GM20000 (cell line): ENCODE data around the gene CMSS1.

Experiments
- DNase-seq: peaks from one replicate; pipeline ENCODE4 v3.0.0; 2012; ENCODE audit warnings: low spot score
- TF ChIP-seq, protein P1 (sequence below): IDR thresholded peaks from 2 replicates; pipeline ENCODE4 v1.5.1; 2012; ENCODE audit warnings: mild to moderate bottlenecking, control low read depth; ENCODE audit errors: extremely low read depth, missing control alignments

The CMSS1 gene

DNA sequence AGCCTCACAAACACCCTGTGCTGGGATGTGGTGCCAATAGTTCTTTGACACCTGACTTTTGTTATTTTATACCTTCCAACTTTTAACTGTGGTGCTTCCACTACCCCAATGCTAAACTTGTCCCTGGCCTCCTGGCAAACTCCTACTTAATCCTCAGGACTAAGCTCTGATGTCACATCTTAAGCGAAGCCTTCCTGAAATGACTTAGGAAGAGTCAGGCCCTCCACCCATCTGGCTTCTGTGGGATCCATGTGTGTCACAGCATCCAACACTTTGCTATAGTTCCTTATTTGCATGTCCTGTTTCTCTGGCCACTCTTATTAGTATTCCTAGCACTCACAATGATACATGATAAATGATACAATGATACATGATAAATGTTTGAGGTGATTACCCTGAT lies 163.5 kb downstream of the CMSS1 start:
- TF ChIP-seq, protein P1, sequence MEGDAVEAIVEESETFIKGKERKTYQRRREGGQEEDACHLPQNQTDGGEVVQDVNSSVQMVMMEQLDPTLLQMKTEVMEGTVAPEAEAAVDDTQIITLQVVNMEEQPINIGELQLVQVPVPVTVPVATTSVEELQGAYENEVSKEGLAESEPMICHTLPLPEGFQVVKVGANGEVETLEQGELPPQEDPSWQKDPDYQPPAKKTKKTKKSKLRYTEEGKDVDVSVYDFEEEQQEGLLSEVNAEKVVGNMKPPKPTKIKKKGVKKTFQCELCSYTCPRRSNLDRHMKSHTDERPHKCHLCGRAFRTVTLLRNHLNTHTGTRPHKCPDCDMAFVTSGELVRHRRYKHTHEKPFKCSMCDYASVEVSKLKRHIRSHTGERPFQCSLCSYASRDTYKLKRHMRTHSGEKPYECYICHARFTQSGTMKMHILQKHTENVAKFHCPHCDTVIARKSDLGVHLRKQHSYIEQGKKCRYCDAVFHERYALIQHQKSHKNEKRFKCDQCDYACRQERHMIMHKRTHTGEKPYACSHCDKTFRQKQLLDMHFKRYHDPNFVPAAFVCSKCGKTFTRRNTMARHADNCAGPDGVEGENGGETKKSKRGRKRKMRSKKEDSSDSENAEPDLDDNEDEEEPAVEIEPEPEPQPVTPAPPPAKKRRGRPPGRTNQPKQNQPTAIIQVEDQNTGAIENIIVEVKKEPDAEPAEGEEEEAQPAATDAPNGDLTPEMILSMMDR, result no peak
- no peak for DNase-seq

DNA sequence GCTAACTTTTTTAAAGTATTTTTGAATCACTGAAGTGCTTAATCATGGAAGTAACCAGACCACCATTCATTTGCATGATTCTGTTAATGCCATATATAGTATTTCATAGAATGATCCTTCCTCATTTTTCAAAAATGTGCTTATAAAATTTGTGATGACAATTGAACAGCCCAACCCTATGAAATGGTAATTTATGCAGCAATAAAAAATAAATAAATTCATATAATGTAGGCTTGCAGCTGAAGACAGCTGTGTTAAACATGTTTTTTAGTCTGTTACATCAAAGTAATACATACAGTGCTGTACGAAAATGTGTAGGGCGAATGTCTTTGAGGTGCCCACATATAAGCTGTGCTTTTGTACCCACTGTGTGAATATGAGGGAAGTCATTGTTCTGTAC lies 165.0 kb downstream of the CMSS1 start:
- TF ChIP-seq, protein P1, result no peak
- no peak for DNase-seq

DNA sequence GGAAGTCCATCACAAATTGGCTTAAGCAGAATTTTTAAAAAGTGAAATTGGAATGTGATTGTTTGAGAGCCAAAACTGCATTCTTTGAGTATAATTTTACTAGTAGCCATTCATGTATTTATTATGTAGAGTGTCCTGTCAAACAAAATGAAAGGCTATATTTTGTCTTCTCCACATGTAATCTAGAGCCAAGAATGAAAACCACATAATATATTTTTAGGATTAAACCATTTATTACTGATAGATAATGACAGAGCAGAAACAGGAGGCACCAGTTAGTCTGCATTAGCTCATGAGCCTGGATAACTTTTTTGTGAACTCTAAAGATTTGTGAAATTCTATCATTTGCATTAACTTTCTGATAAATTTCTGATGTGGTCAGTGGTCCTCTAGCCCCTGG lies 166.5 kb downstream of the CMSS1 start:
- TF ChIP-seq, protein P1, result no peak

DNA sequence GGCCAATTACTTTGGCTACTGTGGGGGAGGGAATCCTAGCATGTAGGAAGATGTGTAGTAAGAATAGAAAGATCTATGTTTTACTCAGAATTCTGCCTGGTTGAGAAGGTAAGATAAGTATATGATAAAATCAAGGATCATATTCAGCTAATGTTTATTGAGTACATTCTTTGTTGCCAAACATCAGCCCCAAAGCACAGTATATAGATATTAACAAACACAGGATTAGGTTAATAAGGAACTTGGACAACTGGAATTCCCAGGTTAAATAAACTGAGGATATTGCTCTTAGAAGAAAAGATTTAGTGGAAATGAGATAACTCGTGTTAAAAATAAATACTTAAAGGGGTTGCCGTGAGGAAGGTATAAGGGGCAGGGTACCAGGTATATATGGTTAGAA lies 167.0 kb downstream of the CMSS1 start:
- TF ChIP-seq, protein P1, result no peak
- no peak for DNase-seq

More for the DNA sequence above, 166.5 kb downstream of the CMSS1 start:
- DNase-seq, result no peak

DNA sequence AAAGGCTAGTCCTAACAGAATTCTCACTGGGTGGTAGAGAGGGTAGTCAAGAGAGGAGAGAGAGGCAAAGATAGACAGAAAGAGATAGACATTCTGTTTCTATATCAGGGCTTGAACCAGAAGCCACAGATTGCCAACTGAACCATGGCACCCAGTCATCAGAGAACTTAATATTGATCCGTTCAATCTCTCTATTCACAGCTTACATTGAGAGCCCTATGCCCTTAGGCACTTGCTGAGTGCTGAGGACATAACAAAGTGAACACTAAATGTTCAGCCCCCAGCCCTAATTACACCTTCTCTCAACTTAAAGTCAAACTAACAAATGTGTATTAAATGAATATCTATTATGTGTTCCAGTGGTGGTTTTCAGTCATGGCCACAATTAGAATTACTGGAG lies 172.5 kb downstream of the CMSS1 start:
- TF ChIP-seq, protein P1, result no peak

DNA sequence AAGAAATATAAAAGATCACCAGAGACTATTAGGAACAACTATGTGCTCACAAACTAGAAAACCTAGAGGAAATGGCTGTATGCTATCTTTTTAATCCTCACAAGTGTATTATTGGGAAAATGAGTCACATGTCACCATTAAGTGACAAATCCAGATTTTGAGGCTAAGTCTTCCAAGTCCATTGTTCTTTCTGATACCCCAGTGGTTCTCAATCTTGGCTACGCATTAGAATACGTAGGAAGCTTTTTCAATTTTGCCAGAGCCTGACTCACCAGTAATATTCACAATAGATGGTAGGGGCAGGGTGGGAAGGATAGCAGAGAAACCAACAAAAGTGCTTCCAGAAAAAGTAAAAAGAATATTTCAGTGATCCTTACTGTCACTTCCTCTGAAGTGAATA lies 179.6 kb downstream of the CMSS1 start:
- TF ChIP-seq, protein P1, result no peak
- DNase-seq, result no peak

More for the DNA sequence above, 172.5 kb downstream of the CMSS1 start:
- no peak for DNase-seq

DNA sequence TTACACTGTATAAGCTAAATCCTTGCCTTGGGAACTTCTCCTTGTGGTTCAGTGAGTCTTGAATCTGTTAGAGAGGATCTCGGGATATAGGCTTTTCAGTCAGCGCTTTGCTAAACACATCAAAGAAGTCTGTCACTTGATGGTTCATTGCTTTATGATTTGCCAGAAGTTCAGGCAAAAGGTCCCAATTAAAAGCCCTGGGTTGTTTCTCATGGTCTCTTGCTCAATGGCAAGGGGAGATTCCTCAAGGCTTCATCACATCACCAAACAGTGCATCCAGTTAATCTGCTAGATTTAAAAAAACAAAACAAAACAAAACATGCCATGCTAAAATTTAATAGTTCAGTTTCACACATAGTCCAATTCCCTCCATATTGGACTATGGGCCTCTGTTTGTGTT lies 181.9 kb downstream of the CMSS1 start:
- no peak for DNase-seq
- TF ChIP-seq, protein P1, result no peak
